ENCODE measurements around the gene CD180. TPM values are rescaled to one million over a fixed set of nuclear protein-coding genes. Genes with fewer than 3 reads are reported as not detected.

The CD180 gene
- total RNA-seq, 2 experiments from 2014 or later, result 14.4 to 15.7 TPM

- H2AFZ ChIP-seq (ENCODE audit: low read length), result no peak overlapping the region
- peaks cover 90% of the 10 kb centered on the region for H3K36me3 ChIP-seq (ENCODE audit: insufficient read depth, low read length)
- H3K4me2 ChIP-seq (ENCODE audit: low read length), result no peak overlapping the region
- H4K20me1 ChIP-seq (ENCODE audit: insufficient read depth, low read length), result no peaks in the 10 kb centered on the region
- H3K9me3 ChIP-seq (ENCODE audit: low read length), result peaks cover 18% of the 10 kb centered on the region
- peaks cover 6% of the 10 kb centered on the region for H3K4me1 ChIP-seq (ENCODE audit: insufficient read depth, low read length, poor library complexity, severe bottlenecking)
- no peak for DNase-seq (ENCODE audit: low spot score)
- TF ChIP-seq CTCF (conservative IDR thresholded peaks at IDR 0.05; ENCODE audit: low read length) (no peak), EZH2phosphoT487 (IDR thresholded peaks at IDR 0.05; ENCODE audit: borderline replicate concordance, low read depth, low read length) (no peak)
- no peaks in the 10 kb centered on the region for H3K9me2 ChIP-seq (ENCODE audit: insufficient read depth, low read length)
- no peak overlapping the region for H3K27ac ChIP-seq (ENCODE audit: low read depth, low read length, poor library complexity, severe bottlenecking)
- H3K79me2 ChIP-seq (ENCODE audit: insufficient read depth, low read depth, low read length), result peaks cover 14% of the 10 kb centered on the region; the same call in 1 of the 2 replicates
- no TSS peak for BruUV-seq (replicated peaks)
- intact Hi-C loops (cut with micrococcal nuclease; ENCODE audit: unreplicated experiment), result no loop called here
- ChIA-PET CTCF (ENCODE audit: unreplicated experiment) (no interaction called here), POLR2A (interaction anchor here (2.1 kb wide), 1 partner anchor 14 kb away, joined by 7 read pairs; no protein-coding TSS in a partner anchor)
- H3K4me3 ChIP-seq (ENCODE audit: low read depth, low read length, poor library complexity, severe bottlenecking), result no peak overlapping the region
Observed at GRCh38 chr5:67181648-67182221, 14.9 kb downstream of the CD180 start.

GRCh38 chr5:67179697-67180361 is 16.8 kb downstream of the CD180 start:
- Histone ChIP-seq H3K4me1 (ENCODE audit: insufficient read depth, low read length, poor library complexity, severe bottlenecking) (no peaks in the 10 kb centered on the region), H3K9me2 (ENCODE audit: insufficient read depth, low read length) (no peaks in the 10 kb centered on the region), H3K27ac (ENCODE audit: low read depth, low read length, poor library complexity, severe bottlenecking) (no peak overlapping the region), H3K4me3 (ENCODE audit: low read depth, low read length, poor library complexity, severe bottlenecking) (no peak overlapping the region), H3K9me3 (ENCODE audit: low read length) (peaks cover 25% of the 10 kb centered on the region), H3K79me2 (ENCODE audit: insufficient read depth, low read depth, low read length) (no peaks in the 10 kb centered on the region), H3K4me2 (ENCODE audit: low read length) (no peak overlapping the region), H2AFZ (ENCODE audit: low read length) (no peak overlapping the region), H3K36me3 (ENCODE audit: insufficient read depth, low read length) (peaks cover 87% of the 10 kb centered on the region), H4K20me1 (ENCODE audit: insufficient read depth, low read length) (no peaks in the 10 kb centered on the region)
- BruUV-seq (replicated peaks), result no TSS peak
- intact Hi-C loops (cut with micrococcal nuclease; ENCODE audit: unreplicated experiment), result no loop called here
- POLR2A ChIA-PET, result interaction anchor here (0.5 to 2.1 kb wide), 6 partner anchors 9 to 450 kb away, joined by 3 to 8 read pairs (median 4); no protein-coding TSS in a partner anchor
- TF ChIP-seq CTCF (conservative IDR thresholded peaks at IDR 0.05; ENCODE audit: low read length), result no peak
- TF ChIP-seq EZH2phosphoT487 (IDR thresholded peaks at IDR 0.05; ENCODE audit: borderline replicate concordance, low read depth, low read length), result no peak
- DNase-seq (ENCODE audit: low spot score), result no peak
- CTCF ChIA-PET (ENCODE audit: unreplicated experiment), result no interaction called here

- H3K4me2 ChIP-seq (ENCODE audit: low read length), result no peak overlapping the region
- intact Hi-C loops (cut with micrococcal nuclease; ENCODE audit: unreplicated experiment), result no loop called here
- H3K9me3 ChIP-seq (ENCODE audit: low read length), result peaks cover 25% of the 10 kb centered on the region
- no peak overlapping the region for H2AFZ ChIP-seq (ENCODE audit: low read length)
- H4K20me1 ChIP-seq (ENCODE audit: insufficient read depth, low read length), result no peaks in the 10 kb centered on the region
- ChIA-PET POLR2A (interaction anchor here (1.1 to 1.7 kb wide), 4 partner anchors 10 to 18 kb away, joined by 3 to 8 read pairs (median 4); no protein-coding TSS in a partner anchor), CTCF (ENCODE audit: unreplicated experiment) (no interaction called here)
- H3K36me3 ChIP-seq (ENCODE audit: insufficient read depth, low read length), result peaks cover 82% of the 10 kb centered on the region
- no peaks in the 10 kb centered on the region for H3K9me2 ChIP-seq (ENCODE audit: insufficient read depth, low read length)
- no peak for TF ChIP-seq CTCF (conservative IDR thresholded peaks at IDR 0.05; ENCODE audit: low read length)
- no peak for TF ChIP-seq EZH2phosphoT487 (IDR thresholded peaks at IDR 0.05; ENCODE audit: borderline replicate concordance, low read depth, low read length)
- BruUV-seq (replicated peaks), result no TSS peak
- no peak overlapping the region for H3K4me3 ChIP-seq (ENCODE audit: low read depth, low read length, poor library complexity, severe bottlenecking)
- DNase-seq (ENCODE audit: low spot score), result no peak
- H3K79me2 ChIP-seq (ENCODE audit: insufficient read depth, low read depth, low read length), result no peaks in the 10 kb centered on the region
- no peaks in the 10 kb centered on the region for H3K4me1 ChIP-seq (ENCODE audit: insufficient read depth, low read length, poor library complexity, severe bottlenecking)
- H3K27ac ChIP-seq (ENCODE audit: low read depth, low read length, poor library complexity, severe bottlenecking), result no peak overlapping the region
Observed at GRCh38 chr5:67178966-67179365, 17.6 kb downstream of the CD180 start.

Measured in OCI-LY7 (cell line).